WERI-Rb-1 (cell line): ENCODE data around the gene IPO4.

Experiments
- DNase-seq: peaks from one replicate; pipeline ENCODE4 v3.0.0-alpha.2; 2020
- H3K27ac ChIP-seq: fragments of 250-450 bp; sonication (Bioruptor Pico); 2 replicates; pipeline ENCODE4 v1.5.1; 2020; ENCODE audit warnings: mild to moderate bottlenecking, moderate library complexity
- H3K27me3 ChIP-seq: fragments of 250-450 bp; sonication (Bioruptor Pico); 2 replicates; pipeline ENCODE4 v1.5.1; 2021; ENCODE audit warnings: mild to moderate bottlenecking, low read depth, moderate library complexity; ENCODE audit not compliant: insufficient read depth, severe bottlenecking
- H3K36me3 ChIP-seq: fragments of 250-450 bp; sonication (Bioruptor Pico); 2 replicates; pipeline ENCODE4 v1.5.1; 2020; ENCODE audit warnings: mild to moderate bottlenecking, moderate library complexity
- H3K4me3 ChIP-seq: 2 replicates; pipeline ENCODE4 v1.5.1; 2011; ENCODE audit warnings: low read depth, mild to moderate bottlenecking, control low read depth, low read length
- H3K9me3 ChIP-seq: fragments of 250-450 bp; sonication (Bioruptor Pico); 2 replicates; pipeline ENCODE4 v1.5.1; 2021; ENCODE audit warnings: mild to moderate bottlenecking, moderate library complexity; ENCODE audit not compliant: severe bottlenecking
- TF ChIP-seq, protein P1 (sequence below): IDR thresholded peaks from 2 replicates; pipeline ENCODE4 v1.5.1; 2011; ENCODE audit warnings: low read depth, mild to moderate bottlenecking, control low read depth, inconsistent platforms, low read length

The IPO4 gene

GRCh38 chr14:24235804-24236688, 47.4 kb upstream of the IPO4 start:
- no peak overlapping the region for H3K4me3 ChIP-seq
- no peak for DNase-seq
- peaks cover 61% of the 10 kb centered on the region for H3K36me3 ChIP-seq
- no peaks in the 10 kb centered on the region for H3K27me3 ChIP-seq
- no peak overlapping the region for H3K27ac ChIP-seq
- H3K9me3 ChIP-seq, result no peaks in the 10 kb centered on the region
- TF ChIP-seq, protein P1, sequence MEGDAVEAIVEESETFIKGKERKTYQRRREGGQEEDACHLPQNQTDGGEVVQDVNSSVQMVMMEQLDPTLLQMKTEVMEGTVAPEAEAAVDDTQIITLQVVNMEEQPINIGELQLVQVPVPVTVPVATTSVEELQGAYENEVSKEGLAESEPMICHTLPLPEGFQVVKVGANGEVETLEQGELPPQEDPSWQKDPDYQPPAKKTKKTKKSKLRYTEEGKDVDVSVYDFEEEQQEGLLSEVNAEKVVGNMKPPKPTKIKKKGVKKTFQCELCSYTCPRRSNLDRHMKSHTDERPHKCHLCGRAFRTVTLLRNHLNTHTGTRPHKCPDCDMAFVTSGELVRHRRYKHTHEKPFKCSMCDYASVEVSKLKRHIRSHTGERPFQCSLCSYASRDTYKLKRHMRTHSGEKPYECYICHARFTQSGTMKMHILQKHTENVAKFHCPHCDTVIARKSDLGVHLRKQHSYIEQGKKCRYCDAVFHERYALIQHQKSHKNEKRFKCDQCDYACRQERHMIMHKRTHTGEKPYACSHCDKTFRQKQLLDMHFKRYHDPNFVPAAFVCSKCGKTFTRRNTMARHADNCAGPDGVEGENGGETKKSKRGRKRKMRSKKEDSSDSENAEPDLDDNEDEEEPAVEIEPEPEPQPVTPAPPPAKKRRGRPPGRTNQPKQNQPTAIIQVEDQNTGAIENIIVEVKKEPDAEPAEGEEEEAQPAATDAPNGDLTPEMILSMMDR, result no peak

- no peak overlapping the region for H3K27ac ChIP-seq
- H3K9me3 ChIP-seq, result no peaks in the 10 kb centered on the region
- H3K27me3 ChIP-seq, result no peaks in the 10 kb centered on the region
- TF ChIP-seq, protein P1, result no peak
- H3K4me3 ChIP-seq, result no peak overlapping the region
- peaks cover 44% of the 10 kb centered on the region for H3K36me3 ChIP-seq
- no peak for DNase-seq
Measured at GRCh38 chr14:24234095-24235005, 45.7 kb upstream of the IPO4 start.

DNA sequence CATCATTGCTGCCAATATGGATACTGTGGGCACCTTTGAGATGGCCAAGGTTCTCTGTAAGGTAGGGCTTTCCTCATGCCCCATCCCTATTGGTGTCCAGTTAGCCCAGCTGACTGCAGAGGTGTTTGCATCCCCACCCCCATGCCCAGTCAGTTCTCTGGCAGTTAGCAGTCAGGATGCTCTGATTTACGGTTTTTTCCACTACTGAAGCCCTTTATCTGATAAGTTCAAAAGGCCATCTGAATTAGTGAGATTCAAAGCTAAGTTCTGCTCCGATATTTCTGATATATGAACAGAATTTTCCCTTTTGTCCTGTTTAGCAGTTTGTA, 44.9 kb upstream of the IPO4 start:
- H3K9me3 ChIP-seq, result no peaks in the 10 kb centered on the region
- no peak for DNase-seq
- peaks cover 36% of the 10 kb centered on the region for H3K36me3 ChIP-seq
- H3K27ac ChIP-seq, result no peak overlapping the region
- H3K27me3 ChIP-seq, result no peaks in the 10 kb centered on the region
- TF ChIP-seq, protein P1, result no peak
- peak overlapping the region; percentile 71 for H3K4me3 ChIP-seq

DNA sequence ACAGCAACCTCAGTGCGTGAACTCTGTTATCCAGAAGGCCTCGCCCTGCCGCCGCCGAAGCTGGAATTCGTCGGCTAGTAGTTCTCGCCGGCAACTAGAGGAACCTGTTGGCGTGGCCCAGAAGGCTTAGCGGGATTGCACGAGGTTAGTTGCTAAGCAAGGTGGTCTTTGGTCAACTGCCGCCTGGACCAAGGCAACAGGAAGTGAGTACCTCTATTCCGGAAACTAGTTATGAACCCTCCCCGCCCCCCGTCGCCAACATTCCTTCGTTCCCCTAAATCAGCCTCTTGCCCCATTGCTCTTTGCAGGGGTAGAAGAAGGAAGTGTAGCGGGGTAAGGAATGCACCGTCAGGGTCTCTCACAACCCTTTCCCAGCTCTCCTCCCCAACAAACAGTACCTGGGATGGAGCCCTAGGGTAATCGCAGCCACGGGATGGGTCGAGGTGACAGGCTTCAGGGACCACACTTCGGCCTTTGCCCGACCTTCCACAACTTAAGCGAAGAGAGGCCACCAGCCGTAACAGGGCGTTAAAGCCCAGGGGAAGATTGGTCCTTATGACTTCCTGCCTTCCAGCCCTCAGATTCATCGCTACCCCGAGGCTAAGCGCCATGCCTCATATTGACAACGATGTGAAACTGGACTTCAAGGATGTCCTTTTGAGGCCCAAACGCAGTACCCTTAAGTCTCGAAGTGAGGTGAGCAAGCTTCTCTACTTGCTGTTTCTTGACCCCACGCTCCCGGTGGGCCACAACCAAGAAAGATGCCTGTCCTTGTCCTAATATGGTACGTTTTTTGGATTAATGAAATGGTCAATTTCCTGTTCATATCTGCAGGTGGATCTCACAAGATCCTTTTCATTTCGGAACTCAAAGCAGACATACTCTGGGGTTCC, 44.3 kb upstream of the IPO4 start, which contains the start of gene GMPR2:
Gene GMPR2 (plus strand): TSS at position 285 of the 893 bp plus-strand sequence. CDS start 325 bp downstream, at position 610.
- Histone ChIP-seq H3K36me3 (peaks cover 35% of the 10 kb centered on the region), H3K4me3 (peak within 1 kb of the TSS; percentile 71), H3K27ac (peak within 1 kb of the TSS; percentile 93), H3K9me3 (no peaks in the 10 kb centered on the region), H3K27me3 (no peaks in the 10 kb centered on the region)
- TF ChIP-seq, protein P1, result no peak
- DNase-seq, result no peak

DNA sequence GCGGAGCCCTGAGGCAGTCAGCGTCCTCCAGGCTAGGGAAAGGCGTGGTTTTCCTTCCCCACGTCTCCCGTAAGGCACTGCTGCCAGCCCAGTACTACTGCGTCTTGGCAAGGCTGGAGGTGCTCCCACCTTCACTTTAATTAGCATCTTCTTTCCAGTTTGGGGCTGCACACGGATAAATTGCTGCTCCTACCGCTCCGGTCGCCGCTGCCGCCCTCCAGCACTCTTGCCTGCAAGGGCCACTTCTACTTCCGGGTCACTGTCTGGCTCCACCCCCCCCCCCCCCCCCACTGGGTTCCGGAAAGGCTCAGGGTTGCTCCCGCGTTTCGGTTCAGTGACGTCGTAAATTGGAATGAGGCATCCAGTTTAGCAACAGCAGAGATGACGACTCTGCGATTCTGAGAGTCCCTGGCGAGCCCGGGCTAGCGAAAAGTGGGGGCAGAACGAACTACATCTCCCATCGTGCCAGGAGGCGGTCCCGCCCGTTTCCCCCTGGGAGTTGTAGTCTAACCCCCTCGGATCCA, 43.6 kb upstream of the IPO4 start, which contains the start of gene NEDD8:
Gene NEDD8 (minus strand): TSS at position 247 of the 524 bp plus-strand sequence. CDS start 100 bp downstream, at position 147.
- peak within 1 kb of the TSS; percentile 71 for H3K4me3 ChIP-seq
- peaks cover 30% of the 10 kb centered on the region for H3K36me3 ChIP-seq
- H3K27ac ChIP-seq, result peak within 1 kb of the TSS; percentile 93

More for the DNA sequence above, 43.6 kb upstream of the IPO4 start, which contains the start of gene NEDD8:
- DNase-seq, result peak; percentile 81
- Histone ChIP-seq H3K27me3 (no peaks in the 10 kb centered on the region), H3K9me3 (no peaks in the 10 kb centered on the region)
- TF ChIP-seq, protein P1, result no peak
